Measurements from ENCODE around the gene VPS29. TPM values are rescaled to one million over a fixed set of nuclear protein-coding genes. Genes with fewer than 3 reads are reported as not detected.
"Not testable (repeated sequence)": the region's sequence is repeated elsewhere in the genome, so short reads cannot be mapped to it uniquely, and the experiment has no call there.

The VPS29 gene
- polyA plus RNA-seq (ENCODE audit: insufficient read length in 3 of 3): 100 to 1,000 TPM; 141 to 162 (median 152) TPM

DNA sequence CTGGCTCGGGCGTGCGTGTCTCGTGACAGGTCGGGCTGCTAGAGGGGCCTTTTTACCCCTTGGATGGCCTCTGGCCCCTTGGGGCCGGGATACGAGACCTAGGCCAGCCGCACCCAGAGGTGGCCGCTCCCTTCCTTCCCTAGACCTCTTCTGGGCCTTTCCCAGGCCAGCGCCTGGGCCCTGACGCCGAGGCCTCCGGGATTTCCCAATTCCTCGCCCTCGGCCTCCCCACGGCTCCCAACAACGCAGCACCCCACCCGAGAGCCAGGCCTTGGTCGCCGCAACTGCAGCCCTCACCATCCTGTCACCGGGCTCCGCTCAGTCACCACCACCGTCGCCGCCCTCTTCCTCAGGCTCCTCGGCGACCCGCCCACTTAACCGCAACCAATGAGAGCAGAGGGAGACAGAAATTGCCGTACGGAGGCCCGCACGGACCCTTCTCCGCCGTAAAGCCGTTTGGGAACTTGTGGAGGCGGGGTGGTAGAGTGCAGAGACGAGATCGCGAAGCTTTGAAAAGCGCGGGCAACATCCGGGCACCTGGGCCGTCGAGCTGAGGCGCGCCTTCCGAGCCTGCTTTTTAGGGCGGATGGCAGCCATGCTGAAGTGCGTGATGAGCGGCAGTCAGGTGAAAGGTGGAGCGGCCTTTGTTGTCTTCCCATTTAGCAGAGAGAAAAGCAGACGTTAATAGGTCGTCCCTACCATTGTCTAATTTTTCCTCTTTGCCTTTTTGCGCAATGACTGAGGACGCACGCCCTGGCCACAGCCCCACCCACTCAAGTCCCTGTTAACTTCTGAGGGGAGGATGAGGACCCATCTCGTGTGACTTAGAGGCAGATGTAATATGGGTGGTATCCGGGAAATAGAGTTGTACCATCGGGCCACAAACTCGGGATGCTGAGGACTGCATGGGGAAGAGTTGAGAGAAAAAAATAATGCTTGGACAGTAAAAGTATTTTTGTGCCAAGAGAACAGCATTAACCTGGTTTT is at the start of gene VPS29, which contains the start of gene RAD9B:
VPS29 (minus strand) TSS at position 360 of the 987 bp plus-strand sequence; CDS start at position 300, 60 bp downstream.
RAD9B (plus strand) TSS at position 580 of the 987 bp plus-strand sequence; CDS start at position 587, 7 bp downstream.
- DNase-seq (ENCODE audit: low read depth in 3 of 3, low spot score in 2 of 3): peak; percentile 93 to 97 (median 93)

DNA sequence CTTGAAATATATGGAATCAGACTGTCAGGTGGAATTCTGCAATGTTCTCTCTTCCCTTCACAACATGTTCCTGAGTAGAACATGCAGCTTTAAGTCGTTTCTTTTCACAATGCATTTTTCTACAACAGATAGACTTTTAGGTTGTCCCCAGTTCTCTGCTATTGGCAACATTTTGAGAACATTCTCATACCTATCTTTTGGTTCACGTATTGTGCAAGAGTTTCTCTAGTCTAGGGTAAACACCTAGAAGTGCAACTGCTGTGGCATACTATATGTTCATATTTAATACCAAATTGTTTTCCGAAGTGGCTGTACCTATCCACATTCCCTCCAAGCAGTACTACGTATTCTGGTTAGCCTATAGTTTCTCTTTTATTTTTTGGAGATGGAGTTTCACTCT is 49.1 kb upstream of the VPS29 start:
- no peak for DNase-seq (ENCODE audit: low read depth in 3 of 3, low spot score in 2 of 3)

DNA sequence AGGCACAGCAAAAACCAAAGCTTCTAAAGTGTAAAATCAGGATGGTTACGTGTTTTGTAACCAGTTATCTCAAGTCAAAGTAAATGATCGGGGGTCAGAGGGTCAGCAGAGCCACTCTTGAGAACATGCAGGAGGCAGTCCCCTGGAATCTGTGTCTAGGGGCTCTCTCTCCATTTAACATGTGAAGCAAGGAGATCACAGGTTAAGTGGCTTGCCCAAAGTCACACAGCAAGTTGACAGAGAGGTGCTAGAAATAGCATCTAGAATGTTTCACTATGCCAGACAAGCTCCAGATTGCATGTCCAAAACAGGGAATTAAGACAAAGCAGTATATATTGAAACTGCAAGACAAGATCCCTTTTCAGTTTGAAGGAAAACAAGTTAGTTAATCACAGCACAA is 47.8 kb upstream of the VPS29 start:
- no peak for DNase-seq (ENCODE audit: low read depth in 3 of 3, low spot score in 2 of 3)

DNA sequence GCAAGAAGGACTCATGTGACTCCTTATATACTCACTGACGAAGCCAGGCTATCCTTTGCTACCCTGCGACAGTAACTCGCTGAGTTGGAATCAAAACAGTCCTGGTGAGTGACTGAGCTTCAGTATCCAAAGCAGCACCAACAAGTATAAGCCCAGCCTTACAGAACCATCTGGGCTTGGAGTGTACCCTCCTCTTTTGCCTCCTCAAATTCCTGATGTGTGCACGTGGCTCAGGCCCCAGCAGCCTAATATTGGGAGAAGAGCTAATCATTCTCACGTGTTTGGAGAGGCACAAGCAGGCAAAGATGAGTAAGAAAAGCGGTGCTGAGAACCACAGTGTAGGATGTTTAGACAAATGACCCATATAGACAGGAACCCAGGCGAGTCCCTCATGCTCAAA is 46.8 kb upstream of the VPS29 start:
- DNase-seq (ENCODE audit: low read depth in 3 of 3, low spot score in 2 of 3): no peak

DNA sequence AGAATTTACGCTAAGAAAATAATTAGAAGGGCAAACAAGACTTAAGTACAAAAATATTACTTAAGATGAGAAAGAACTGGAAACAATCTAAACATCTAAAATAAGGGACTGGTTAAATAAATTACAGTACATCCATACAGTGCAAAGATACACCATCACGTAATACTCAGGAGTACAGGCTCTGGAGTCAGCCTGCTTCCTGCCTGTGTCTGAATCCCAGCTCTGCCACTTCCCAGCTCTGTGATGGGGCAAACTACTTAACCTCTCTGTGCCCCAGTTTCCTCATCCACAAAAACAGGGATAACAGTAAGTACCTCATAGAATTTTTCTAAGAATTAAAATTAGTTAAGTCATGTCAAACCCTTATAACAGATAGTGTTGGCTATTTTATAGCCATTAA is 45.2 kb upstream of the VPS29 start:
- no peak for DNase-seq (ENCODE audit: low read depth in 3 of 3, low spot score in 2 of 3)

DNA sequence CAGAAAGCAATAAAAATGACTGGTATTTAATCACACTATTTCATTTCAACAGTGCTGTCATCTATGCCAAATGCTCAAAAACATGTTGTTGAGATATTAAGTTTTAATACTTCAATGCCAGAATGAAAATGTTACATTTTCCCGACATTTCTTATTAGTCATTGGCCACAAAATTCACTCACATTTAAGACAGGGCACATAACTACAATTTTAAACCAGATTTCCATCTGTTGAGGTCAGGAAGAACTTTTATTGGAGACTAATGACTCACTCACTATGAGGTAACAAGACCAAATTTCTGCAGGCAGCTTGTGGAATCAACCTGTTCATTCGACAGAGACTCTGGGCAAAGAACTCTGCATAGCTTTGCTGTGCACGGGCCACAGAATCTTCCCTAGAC is 44.4 kb upstream of the VPS29 start:
- no peak for DNase-seq (ENCODE audit: low read depth in 3 of 3, low spot score in 2 of 3)

DNA sequence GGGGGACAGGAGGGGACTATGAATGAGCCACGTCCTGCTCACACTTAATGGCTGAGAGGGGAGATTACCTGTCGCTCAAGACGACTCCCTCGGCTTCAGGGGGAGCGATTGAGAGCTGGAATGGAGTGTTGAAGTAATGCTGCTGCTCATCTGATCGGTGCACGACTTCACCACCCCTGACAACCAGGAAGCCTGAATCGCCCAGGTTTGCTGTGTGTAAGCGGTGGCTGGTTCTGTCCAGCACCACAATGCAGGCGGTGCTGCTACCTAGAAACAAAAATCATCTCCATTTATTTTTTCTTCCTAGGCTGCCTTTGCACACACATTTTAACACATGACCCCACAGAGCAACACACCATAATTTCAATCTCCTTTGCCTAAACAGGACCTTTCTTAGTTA is 43.9 kb upstream of the VPS29 start:
- no peak for DNase-seq (ENCODE audit: low read depth in 3 of 3, low spot score in 2 of 3)

DNA sequence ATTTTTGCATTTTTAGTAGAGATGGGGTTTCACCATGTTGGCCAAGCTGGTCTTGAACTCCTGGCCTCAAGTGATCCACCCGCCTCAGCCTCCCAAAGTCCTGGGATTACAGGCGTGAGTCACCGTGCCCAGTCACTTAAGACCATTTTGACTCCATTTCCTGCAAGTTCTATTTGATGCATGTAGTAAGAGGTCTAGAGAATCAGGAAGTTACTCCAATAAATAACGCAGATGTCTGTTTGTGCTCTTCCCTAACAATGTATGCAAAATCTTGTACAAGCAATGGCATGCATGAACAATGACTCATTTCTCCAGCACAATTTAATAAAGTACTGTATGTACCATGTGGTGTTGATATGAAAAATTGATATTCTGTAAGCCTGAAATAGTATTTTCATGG is 43.3 kb upstream of the VPS29 start:
- not testable (repeated sequence) for DNase-seq (ENCODE audit: low read depth in 3 of 3, low spot score in 2 of 3)

DNA sequence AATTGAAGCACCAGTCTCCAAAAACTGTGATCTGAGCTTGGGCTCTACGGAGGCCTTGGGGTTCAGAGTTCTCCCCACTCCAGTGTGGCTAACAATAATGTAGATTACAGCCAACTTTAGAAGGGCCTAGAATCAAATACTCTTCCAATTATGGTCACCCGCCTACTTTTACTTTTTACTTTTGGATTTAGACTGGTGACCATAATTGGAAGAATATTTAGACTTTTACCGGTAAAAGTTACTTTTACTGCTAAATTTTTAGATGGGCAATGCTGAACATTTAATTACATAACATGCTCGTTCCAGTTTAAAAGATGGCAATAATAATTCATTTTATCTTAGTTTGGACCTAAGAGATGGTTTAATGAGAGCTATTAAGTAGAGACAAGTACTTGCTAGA is 42.1 kb upstream of the VPS29 start:
- DNase-seq (ENCODE audit: low read depth in 3 of 3, low spot score in 2 of 3): no peak

DNA sequence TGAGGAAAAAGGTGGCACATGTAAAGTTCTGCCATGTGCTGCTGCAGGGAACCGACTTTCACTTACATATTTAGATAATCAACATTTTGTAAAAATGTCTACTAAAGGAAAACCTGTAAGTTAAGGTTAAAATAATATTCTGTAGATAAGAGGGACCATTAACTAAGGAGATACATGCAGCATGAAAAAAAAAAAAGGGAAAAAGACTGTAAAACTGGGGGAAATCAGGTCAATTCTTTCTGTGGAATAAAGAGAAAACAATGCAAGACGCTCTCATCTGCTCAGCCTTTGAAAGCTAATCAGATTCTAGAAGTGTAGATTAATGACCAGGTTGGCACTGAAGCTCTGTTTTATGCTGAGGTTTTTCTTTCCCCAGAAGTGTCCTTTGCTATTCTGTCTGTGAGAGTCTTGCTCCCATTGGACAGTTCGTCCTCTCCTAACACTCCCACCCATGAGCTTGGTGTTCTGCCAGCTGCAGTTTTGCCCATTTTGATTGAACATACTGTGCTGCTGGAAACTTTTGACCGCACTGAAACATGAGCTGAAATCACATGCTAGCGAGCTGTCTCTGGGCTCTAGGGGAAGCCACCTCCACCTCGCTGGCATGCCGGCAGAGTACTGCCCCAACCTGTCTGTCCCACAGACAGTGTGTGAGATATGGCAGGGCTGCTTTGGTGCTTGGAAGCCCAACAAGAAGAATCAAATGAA is 41.5 kb upstream of the VPS29 start:
- peak in 2 of 3 donors; percentile 47 to 49 for DNase-seq (ENCODE audit: low read depth in 3 of 3, low spot score in 2 of 3)

DNA sequence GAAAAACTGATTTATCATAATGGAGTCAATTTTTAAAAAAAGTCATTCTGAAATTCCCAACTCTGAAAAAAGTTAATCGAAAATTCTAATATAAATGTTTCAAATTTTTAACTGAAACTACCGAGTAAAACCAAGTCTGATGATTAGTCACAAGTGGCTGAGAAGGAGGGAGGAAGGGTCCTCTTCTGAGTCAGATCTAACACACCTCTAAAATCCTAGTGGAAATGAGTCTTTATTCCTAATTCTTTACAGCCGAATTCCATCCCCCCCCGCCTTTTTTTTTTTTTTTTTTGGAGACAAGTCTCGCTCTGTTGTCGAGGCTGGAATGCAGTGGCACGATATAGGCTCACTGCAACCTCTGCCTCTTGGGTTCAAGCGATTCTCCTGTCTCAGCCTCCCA is 38.1 kb upstream of the VPS29 start:
- no peak for DNase-seq (ENCODE audit: low read depth in 3 of 3, low spot score in 2 of 3)

DNA sequence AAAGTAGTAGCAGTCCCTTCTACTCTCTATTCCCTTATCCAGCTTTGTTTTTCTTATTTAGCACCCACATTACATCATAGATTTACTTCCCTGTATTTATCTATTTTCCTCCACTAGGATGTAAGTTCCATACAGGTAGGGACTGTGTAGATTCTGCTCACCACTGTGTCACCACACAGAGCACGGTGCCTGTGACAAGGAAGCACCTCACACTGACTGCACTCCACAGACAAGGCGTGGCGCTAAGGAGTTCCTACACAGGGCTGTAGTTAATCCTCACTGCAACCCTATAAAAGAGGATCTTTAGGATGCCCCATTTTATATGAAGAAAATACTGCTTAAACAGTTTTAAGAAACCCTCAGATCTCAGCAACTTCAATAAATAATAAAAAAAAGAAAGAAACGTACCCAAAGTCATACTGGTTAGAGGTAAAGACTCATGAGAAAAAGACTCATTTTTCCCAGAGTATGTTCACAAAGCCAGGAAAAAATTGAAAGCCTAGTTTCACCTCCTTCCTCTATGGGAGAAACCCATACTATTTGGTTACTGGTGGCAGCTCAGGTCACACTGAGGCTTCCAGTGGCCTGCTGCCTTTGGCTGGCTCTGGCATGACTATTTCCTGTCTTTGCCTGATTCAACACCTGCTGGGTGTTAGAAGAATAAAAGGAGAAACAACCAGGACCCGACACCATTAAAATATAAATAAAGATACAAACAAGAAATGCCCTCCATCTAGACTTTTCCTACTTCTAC is 37.1 kb upstream of the VPS29 start:
- no peak for DNase-seq (ENCODE audit: low read depth in 3 of 3, low spot score in 2 of 3)

DNA sequence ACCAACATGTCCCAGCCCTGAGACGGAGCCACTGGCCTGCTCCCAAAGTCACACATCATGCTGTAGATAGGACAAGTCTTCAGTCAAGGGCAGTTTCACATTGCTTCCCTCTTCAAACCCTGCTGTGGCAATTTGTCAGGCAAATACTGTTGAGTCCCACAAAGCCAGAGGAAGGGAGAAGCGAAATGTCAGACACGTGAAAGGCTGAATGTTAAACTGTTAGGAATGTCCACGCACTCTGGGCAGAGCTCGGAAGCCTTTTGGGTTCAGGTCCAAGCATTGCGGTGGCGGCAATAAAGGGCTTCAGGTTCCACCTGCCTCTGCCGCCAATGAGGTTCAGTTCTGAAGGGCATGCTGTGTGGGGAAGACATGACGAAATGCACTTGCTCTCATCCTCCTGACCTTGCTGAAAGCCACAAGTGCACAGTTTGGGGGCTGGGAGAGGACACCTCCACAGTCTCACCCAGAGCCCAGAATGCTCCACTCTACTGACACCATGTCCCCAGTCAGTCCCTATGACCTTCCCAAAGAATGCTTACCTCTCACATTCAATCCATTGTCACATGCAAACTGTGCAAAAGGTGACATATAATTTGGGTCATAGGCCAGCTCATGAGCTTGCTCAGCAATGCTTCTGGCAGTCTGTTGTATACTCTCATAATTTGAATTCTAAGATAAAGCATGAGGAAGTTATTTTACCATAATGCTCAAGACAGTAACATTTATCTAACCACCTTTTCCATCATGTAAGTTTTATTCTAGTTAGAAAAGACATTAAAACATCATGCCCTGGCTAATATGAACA is 35.9 kb upstream of the VPS29 start:
- DNase-seq (ENCODE audit: low read depth in 3 of 3, low spot score in 2 of 3): no peak

DNA sequence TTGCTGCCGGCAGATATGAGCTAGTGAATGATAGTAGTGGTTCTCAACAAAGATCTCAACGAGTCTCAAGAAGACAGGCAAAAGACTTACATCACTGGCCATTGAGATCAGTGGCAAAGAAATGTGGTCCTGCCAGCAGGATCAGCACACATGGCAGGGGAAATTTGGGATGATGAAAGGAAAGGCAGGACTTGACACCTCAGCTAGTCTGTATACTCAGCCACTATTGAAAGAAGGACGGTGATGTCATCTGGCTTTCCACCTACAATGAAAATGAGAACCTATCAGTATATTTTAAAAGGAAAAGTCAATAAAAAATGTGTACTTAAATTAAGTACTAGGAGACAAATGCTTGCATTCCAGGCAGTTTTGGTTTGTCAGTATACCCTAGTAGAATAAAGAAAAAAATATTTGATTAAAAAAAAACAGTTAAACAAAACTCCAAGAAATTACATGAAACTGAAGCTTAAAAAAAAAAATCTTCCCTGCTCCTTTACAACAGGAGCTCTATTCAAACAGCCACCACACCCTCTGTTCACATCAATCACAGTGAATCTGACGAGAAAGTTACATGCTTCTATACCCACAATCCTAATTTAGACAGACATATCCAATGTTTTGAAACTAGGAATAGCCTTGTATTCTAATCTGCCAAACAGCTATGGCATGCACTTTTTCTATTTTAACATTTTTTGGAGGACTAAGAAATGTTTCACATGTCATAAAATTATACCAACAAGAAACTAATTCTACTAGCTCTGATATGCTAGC is 35.1 kb upstream of the VPS29 start:
- DNase-seq (ENCODE audit: low read depth in 3 of 3, low spot score in 2 of 3): no peak

DNA sequence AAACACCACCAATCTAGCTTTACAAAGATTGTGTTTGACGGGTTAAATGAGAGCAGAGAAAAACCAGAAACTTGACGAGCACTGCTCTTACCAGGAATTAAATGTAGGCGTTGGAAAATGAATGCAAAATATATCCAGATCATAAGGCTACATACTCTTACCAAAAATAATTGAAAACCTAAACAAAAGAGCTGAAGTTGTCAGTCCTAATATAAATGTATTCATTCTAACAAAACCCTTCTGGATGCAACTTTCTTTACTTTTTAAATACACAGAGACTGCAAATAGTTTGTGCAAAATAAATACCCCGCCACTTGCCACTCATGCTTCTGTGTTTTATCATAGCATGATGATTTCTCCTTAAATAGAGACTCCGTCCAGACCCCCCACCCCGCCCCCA is 32.9 kb upstream of the VPS29 start:
- DNase-seq (ENCODE audit: low read depth in 3 of 3, low spot score in 2 of 3): no peak

DNA sequence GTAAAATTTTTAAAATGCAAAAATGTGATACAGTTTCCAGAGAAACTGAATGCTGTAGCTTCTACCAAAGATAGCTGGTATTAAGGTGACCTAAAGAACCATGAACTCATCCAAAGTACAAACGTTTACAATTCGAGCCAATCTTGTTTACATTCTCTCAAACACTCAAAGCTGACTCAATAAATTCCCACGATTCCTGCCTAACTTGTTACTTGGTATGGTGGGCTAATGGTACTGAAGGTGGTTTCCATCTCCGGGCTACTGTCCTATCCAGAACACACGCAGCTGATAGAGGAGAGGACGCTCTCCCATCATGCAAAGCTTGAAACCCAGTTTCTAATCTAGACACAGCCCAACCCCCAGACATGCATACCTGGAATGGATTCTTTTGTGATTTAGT is 31.7 kb upstream of the VPS29 start:
- DNase-seq (ENCODE audit: low read depth in 3 of 3, low spot score in 2 of 3): no peak

DNA sequence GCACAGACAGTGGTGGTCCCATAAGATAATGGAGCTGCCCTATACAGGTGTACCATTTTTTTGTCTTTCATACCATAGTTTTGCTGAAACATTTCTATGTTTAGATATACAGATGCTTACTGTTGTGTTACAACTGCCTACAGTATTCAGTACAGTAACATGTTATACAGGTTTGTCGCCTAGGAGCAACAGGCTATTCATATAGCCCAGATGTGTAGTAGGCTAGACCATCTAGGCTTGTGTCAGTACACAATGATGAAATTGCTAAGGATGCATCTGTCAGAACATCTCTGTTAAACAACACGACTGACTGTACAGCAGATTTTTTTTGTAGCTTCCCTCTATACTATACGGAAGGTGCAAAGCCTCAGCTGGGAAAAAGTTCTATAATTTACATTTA is 30.7 kb upstream of the VPS29 start:
- no peak for DNase-seq (ENCODE audit: low read depth in 3 of 3, low spot score in 2 of 3)

DNA sequence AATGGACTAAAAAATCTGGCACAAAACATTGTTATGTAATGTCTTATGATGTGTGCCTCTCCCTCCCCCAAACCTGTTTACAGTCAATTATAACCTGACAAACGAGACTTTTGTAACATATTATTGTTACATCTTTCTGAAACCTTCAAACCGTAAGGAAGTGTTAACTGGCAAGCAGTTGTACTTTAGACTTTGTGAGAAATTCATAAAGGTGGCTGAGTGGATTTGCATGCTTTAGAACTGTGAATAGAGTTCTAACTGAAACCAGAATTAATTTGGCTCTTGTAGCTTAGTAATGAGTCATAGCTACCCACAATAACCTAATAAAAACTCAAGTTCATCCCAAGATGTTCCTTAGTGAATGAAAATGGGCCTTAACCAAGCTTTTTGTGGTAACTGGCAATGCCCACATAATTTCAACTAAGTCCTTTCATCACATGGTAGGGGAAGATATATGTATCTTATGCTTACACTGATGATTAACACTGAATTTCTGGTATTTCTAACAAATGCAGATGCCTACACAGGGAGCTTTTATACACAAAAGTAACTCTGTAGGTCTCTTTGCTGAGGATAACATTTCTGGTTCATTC is 29.9 kb upstream of the VPS29 start:
- DNase-seq (ENCODE audit: low read depth in 3 of 3, low spot score in 2 of 3): no peak

DNA sequence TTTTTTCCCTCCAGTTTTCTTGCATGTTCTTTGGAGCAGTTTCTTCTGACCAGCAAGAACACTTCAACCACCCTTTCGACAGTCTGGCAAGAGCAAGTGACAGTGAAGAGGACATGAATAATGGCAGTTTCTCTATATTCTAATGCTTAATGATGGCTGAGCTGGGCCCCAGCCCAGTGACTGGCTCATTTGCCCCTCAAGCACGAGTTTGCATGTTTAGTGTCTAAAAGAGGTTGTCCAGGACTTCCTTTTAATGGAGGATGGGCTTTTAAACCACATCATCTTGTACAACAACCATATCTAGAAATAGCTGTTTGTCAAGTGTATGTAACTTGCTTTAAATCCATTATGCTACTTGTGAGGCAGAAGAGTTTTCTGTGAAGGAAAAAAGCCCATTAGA is 28.6 kb upstream of the VPS29 start:
- DNase-seq (ENCODE audit: low read depth in 3 of 3, low spot score in 2 of 3): no peak
